NCI-H446 treated with DMSO at 0.1 percent for 48 hours (cell line): Measurements from ENCODE around the gene IGF1R.
A peak's percentile ranks its signal among the peaks of the same experiment; 100 is the strongest.
"Not testable (repeated sequence)": the region's sequence is repeated elsewhere in the genome, so short reads cannot be mapped to it uniquely, and the experiment has no call there.

ENCODE experiments used
- DNase-seq: peaks from one replicate; lab custom pipeline; 2025; lab: John Stamatoyannopoulos, UW

IGF1R gene

GRCh38 chr15:98647774-98648653 is at the start of gene IGF1R:
Gene IGF1R (plus strand): TSS chr15:98648539. CDS start chr15:98649582, 1,043 bp downstream.
- peak; percentile 62 for DNase-seq

GRCh38 chr15:98599909-98600691 is 48.2 kb upstream of the IGF1R start:
- DNase-seq: no peak

GRCh38 chr15:98604983-98605382 is 43.4 kb upstream of the IGF1R start:
- no peak for DNase-seq

- no peak for DNase-seq
Observed at GRCh38 chr15:98609144-98609852, 39.0 kb upstream of the IGF1R start.

- DNase-seq: no peak
Observed at GRCh38 chr15:98610991-98611390, 37.3 kb upstream of the IGF1R start.

- no peak for DNase-seq
Observed at GRCh38 chr15:98611808-98612207, 36.5 kb upstream of the IGF1R start.

DNA sequence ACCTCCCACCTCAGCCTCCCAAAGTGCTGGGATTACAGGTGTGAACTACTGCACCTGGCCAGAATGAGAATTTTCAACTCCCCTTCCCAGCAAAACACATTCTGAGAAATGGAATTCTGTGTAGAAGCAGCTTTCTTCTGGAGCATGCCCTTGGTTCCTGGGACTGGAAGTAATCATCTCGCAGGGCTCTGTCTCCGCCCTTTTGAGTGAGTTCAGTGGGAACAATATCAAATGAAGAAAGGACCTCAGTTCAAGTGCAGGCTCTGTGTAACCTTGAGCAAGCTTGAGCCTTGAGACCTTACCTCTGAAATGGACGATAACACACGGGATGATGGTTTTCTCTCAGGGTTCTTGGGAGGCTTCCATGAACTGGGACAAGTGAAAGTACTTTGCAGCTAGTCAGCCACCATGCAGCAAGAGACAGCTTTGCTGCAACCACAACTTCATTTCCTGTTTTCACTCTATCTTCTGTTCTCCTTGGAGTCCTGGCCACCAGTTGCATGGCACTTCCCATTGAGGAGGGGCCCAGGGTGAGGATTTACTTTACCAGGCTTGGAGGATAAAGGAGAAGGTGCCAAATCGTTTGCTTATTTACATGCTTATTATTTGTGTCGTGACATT is 35.7 kb upstream of the IGF1R start:
- DNase-seq: no peak

DNA sequence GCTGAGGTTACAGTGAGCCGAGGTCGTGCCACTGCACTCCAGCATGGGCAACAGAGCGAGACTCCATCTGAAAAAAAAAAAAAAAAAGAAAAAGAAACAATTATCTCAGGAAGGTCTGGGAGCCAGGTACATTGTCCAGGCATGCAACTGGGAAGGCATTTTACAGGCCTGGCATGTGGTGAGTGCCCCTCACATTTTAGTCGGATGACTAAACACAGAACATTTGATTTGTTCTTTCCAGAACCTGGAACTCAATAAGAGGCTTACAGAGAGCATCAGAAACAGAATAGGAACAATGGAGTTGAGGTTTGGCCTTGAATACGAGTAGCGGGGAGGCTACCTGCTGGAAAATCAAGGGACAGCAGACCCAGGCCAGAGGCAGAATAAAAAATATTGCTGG is 33.7 kb upstream of the IGF1R start:
- no peak for DNase-seq

DNA sequence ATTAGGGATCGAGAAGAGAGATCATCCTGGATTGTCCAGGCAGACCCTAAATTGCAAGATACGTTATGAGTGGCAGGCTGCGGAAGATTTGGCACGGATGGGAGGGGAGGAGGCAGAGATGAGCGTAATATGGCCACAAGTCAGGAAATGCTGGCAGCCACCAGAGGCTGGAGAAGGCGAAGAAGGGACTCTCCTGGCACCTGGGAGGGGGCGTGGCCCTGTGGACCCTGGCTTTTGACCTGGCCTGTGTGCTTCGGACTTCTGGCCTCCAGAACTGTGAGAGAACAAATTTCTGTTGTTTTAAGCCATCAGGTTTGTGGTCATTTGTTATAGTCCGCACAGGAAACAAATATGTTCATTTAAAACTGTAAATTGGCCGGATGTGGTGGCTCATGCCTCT is 31.9 kb upstream of the IGF1R start:
- no peak for DNase-seq

- DNase-seq: no peak
Observed at GRCh38 chr15:98617328-98617980, 30.9 kb upstream of the IGF1R start.

GRCh38 chr15:98618576-98618975 is 29.8 kb upstream of the IGF1R start:
- DNase-seq: not testable (repeated sequence)

DNA sequence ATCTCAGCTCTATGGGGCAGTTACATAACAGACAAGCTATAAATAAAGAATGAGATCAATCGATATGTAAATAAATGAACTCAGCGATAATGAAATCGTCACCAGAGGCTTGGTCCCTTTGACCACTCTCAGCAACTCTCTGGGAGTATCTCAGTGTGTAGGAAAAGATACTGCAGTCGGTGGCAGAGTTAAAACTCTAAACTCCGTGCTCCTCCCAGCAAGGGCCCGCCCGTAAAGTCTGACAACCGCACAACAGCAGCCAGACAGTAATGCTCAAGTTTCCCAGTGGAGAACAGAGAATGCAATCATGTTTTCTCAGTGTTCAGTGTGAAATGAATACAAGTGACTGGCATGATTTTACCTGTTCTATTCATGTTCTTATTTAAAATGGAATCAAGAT is 28.3 kb upstream of the IGF1R start:
- no peak for DNase-seq

- DNase-seq: no peak
Observed at GRCh38 chr15:98621021-98621420, 27.3 kb upstream of the IGF1R start.

- no peak for DNase-seq
Observed at GRCh38 chr15:98625614-98626013, 22.7 kb upstream of the IGF1R start.

DNA sequence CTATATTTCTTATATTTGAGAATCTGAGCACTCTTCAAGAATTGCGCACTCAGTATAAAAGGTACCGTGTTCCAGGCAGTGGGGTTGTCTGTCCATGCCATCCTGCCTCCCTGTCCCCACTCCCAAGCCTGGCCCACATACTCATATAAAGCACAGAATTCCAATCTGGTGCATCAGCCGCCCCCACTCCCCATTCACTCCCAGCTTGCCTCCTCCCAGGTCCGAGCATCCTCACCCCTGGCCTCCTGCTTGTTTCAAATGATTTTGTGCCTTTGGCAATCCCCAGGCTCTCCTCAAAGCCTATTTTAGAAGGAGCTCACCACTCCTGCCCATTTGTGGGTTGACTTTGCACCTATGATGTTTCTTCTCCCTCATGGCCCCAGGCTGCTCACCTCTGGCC is 22.2 kb upstream of the IGF1R start:
- DNase-seq: no peak

DNA sequence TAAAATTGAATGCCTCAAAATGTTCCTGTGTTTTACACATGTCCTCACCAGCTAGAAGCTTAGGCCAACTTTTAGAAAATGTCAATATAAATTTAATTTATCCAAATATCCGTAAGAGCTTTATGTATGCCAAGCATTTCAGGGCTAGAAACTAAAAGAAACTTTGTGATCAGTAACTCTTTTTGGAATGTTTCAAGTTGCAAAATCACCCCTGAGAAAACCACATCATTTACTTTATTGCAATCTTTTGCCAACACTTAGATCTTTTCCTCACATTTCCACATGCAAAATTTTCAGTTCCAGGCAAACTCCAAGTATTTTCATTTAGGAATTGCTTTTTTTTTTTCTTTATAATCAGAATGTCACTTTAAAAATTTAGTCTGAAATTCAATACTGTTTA is 20.1 kb upstream of the IGF1R start:
- no peak for DNase-seq

- no peak for DNase-seq
Observed at GRCh38 chr15:98635848-98636247, 12.5 kb upstream of the IGF1R start.

DNA sequence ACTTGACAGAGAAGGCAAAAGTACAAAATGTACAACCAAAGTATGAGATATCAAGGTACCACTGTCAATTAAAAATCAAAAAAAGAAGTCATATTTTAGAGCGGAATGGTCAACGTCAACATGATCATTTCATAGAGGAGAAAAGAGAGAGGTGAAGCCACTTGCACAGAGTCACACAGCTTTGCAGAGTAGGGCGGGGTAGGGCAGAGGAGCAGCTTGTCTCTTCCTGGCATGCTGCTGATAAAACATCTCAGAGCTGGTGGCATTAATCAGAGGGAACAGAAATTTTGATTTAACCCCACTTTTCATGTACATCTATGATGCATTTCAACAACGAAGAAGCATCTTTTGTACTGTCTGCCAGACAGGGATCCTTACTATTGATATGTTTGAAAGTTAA is 5.2 kb upstream of the IGF1R start:
- no peak for DNase-seq

DNA sequence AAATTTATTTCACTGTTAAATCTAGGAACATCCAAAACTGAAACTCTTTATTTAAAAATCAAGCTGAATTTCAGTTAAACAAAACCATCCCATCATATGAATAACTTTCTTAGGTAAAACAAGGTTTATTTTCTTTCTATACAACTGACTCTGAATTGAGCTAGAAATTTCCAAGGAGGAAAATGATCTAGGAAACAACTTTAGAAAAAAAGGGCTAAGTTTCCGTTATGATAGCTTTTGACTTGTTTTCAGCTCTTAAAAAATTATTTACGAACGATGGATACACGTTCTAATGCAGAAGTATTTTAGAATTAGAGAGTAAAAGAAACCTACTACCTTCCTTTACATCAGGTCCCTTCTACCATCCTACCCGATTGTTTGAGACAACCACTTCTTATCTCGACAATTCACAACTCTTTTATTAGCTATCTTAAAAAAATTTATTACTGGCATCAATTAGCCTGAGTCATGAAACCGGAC is 1.8 kb upstream of the IGF1R start:
- DNase-seq: no peak

- peak; percentile 22 for DNase-seq
Observed at GRCh38 chr15:98647026-98647773, 1.1 kb upstream of the IGF1R start.
